HepG2 (cell line): ENCODE data around the gene ADGRD1. TPM values are rescaled to one million over a fixed set of nuclear protein-coding genes. Genes with fewer than 3 reads are reported as not detected.

Experiments used
- ATAC-seq: fragments of 200-7000 bp; cut with Tn5 transposase; 3 replicates; pipeline ENCODE4 v1.9.1; 2020; ENCODE audit warnings: mild to moderate bottlenecking, moderate library complexity
- BruUV-seq: library from RNA; stranded (reverse); fragments of 400-500 nt; replicated peaks from 2 replicates; lab custom pipeline; 2021; lab: Mats Ljungman, UMichigan
- CTCF ChIA-PET: fragments of 300-600 bp; formaldehyde crosslinking; extraction: SDS; loops from one replicate; lab custom pipeline; 2021; ENCODE audit warnings: low total read pairs, inconsistent platforms, low intra/inter-chr PET ratio; lab: Yijun Ruan, JAX
- POLR2A ChIA-PET: fragments of 350-600 bp; sonication (Branson Sonifier 250); formaldehyde crosslinking; loops from one replicate; lab custom pipeline; 2020; ENCODE audit warnings: antibody characterized with exemption, inconsistent platforms; lab: Yijun Ruan, JAX
- DNase-seq: peaks from one replicate; pipeline ENCODE4 v3.0.0-alpha.2; 2015; ENCODE audit warnings: low spot score
- FAIRE-seq: peaks from 3 replicates; lab custom pipeline; 2011; peaks lifted over from hg19 to GRCh38; lab: Jason Lieb, UNC
- H2AFZ ChIP-seq: one replicate; pipeline ENCODE4 v1.6.1; 2011; ENCODE audit warnings: low read length, inconsistent platforms
- H3K27ac ChIP-seq: fragments of 300-600 bp; 3 replicates; pipeline ENCODE4 v1.8.0; 2011; ENCODE audit warnings: mixed run types, mild to moderate bottlenecking, mixed read lengths, low read length, inconsistent platforms; ENCODE audit not compliant: insufficient read depth; ENCODE audit errors: extremely low read length
- H3K27me3 ChIP-seq, 2 experiments: fragments of 200-600 bp in 1 of 2; 2 replicates in 1 of 2; 3 replicates in 1 of 2; pipeline versions ENCODE4 v1.6.0 to v1.8.0; 2011; ENCODE audit warnings: low read length in 2 of 2, mild to moderate bottlenecking in 2 of 2, moderate library complexity in 2 of 2, inconsistent platforms in 1 of 2; ENCODE audit not compliant: insufficient read depth in 2 of 2, control insufficient read depth in 1 of 2
- H3K36me3 ChIP-seq, 2 experiments: fragments of 200-600 bp in 1 of 2; replicated peaks in 1 of 2; 2 replicates in 1 of 2; 3 replicates in 1 of 2; pipeline versions ENCODE4 v1.5.1 to v1.8.0; 2011; ENCODE audit warnings: low read length in 2 of 2, inconsistent platforms in 1 of 2; ENCODE audit not compliant: insufficient read depth in 2 of 2, control insufficient read depth in 1 of 2
- H3K4me1 ChIP-seq: 2 replicates; pipeline ENCODE4 v1.5.1; 2012; ENCODE audit warnings: low read length, inconsistent platforms; ENCODE audit not compliant: insufficient read depth
- H3K4me2 ChIP-seq: 2 replicates; pipeline ENCODE4 v1.6.0; 2011; ENCODE audit warnings: low read depth, low read length, inconsistent platforms
- H3K4me3 ChIP-seq, 3 experiments: fragments of 200-600 bp in 1 of 3; sonication (generic), shearing (Covaris generic) in 1 of 3; replicated peaks in 1 of 3; 2 replicates each; pipeline ENCODE4 v1.5.1; 2011 to 2016; ENCODE audit warnings: low read length in 3 of 3, inconsistent platforms in 2 of 3, low read depth in 2 of 3, mild to moderate bottlenecking in 2 of 3, control low read depth in 1 of 3, mixed read lengths in 1 of 3; ENCODE audit not compliant: insufficient read depth in 1 of 3
- H3K79me2 ChIP-seq: one replicate; pipeline ENCODE4 v1.6.1; 2011; ENCODE audit warnings: low read length, inconsistent platforms; ENCODE audit not compliant: insufficient read depth
- H3K9ac ChIP-seq: 2 replicates; pipeline ENCODE4 v1.6.0; 2011; ENCODE audit warnings: mild to moderate bottlenecking, low read depth, low read length, inconsistent platforms; ENCODE audit not compliant: insufficient read depth
- H3K9me3 ChIP-seq: 2 replicates; pipeline ENCODE4 v1.5.1; 2012; ENCODE audit warnings: mild to moderate bottlenecking, low read length
- H4K20me1 ChIP-seq: 2 replicates; pipeline ENCODE4 v1.6.0; 2011; ENCODE audit warnings: inconsistent platforms, mild to moderate bottlenecking, low read length, moderate library complexity; ENCODE audit not compliant: insufficient read depth
- ARID4A ChIP-seq: sonication (generic); formaldehyde crosslinking; IDR thresholded peaks from 2 replicates; pipeline ENCODE4 v1.5.0; 2020; ENCODE audit warnings: mild to moderate bottlenecking, missing genetic modification reagents, borderline replicate concordance
- ATF7-NPFF ChIP-seq: sonication (generic); formaldehyde crosslinking; IDR thresholded peaks from 2 replicates; pipeline ENCODE4 v1.8.1; 2023; ENCODE audit warnings: mild to moderate bottlenecking, low read depth, missing genetic modification reagents, moderate library complexity
- ETV5 ChIP-seq: IDR thresholded peaks from 2 replicates; pipeline ENCODE4 v1.6.1; 2018; ENCODE audit warnings: missing biosample characterization, missing genetic modification reagents, inconsistent platforms, borderline replicate concordance
- ETV6 ChIP-seq: sonication (generic); formaldehyde crosslinking; conservative IDR thresholded peaks from 2 replicates; pipeline ENCODE4 v1.4.0; 2020; ENCODE audit warnings: missing genetic modification reagents
- JDP2 ChIP-seq: sonication (generic); formaldehyde crosslinking; IDR thresholded peaks from 2 replicates; pipeline ENCODE4 v1.8.1; 2022; ENCODE audit warnings: missing genetic modification reagents, borderline replicate concordance
- MAZ ChIP-seq, 2 experiments: sonication (generic) in 1 of 2; formaldehyde crosslinking in 1 of 2; IDR thresholded peaks; 2 replicates each; pipeline versions ENCODE4 v1.5.0 to v1.6.1; 2012 to 2020; ENCODE audit warnings: low read depth in 2 of 2, mild to moderate bottlenecking in 2 of 2, borderline replicate concordance in 1 of 2, improper control_type of control experiment in 1 of 2, low read length in 1 of 2, missing genetic modification reagents in 1 of 2, moderate library complexity in 1 of 2
- RXRA ChIP-seq: sonication (generic); formaldehyde crosslinking; IDR thresholded peaks from 2 replicates; pipeline ENCODE4 v1.5.1; 2020; ENCODE audit warnings: missing genetic modification reagents
- THYN1 ChIP-seq: sonication (generic); formaldehyde crosslinking; IDR thresholded peaks from 2 replicates; pipeline ENCODE4 v1.8.1; 2023; ENCODE audit warnings: low read depth, mild to moderate bottlenecking, moderate library complexity, missing genetic modification reagents, borderline replicate concordance
- ZNF276 ChIP-seq: sonication (generic); formaldehyde crosslinking; IDR thresholded peaks from 2 replicates; pipeline ENCODE4 v1.4.0; 2020; ENCODE audit warnings: mild to moderate bottlenecking, low read depth, missing genetic modification reagents
- ZXDC ChIP-seq: sonication (generic); formaldehyde crosslinking; IDR thresholded peaks from 2 replicates; pipeline ENCODE4 v1.5.0; 2020; ENCODE audit warnings: mild to moderate bottlenecking, missing genetic modification reagents
- WGBS: methylation state at CpG from one replicate; pipeline ENCODE4 v1.1.6; 2017; ENCODE audit warnings: low lambda C conversion rate; 5-methylcytosine and 5-hydroxymethylcytosine counted together
- in situ Hi-C: cut with HindIII; loops from 2 replicates; pipeline ENCODE4 v1.10.0; 2017; ENCODE audit warnings: low pct_unique_long_range_greater_than_20kb; ENCODE audit not compliant: extremely low pct_ligation_motif_present
- intact Hi-C: fragments of 100-400 bp; cut with micrococcal nuclease; formaldehyde crosslinking; loops from one replicate; pipeline ENCODE4 v1.10.0; 2022; ENCODE audit not compliant: unreplicated experiment
- polyA plus RNA-seq, 8 experiments: library from polyadenylated mRNA; depleted of rRNA in 3 of 8; stranded (reverse) in 7 of 8; unstranded in 1 of 8; fragments of >200 nt; fragmentation: Illumina TruSeq in 4 of 8; extraction: Trizol in 4 of 8; gene quantifications; 2 replicates each; pipeline versions ENCODE4 v1.2.1 to v1.2.3, GENCODE V29; 2011 to 2016; ENCODE audit warnings: low read depth in 4 of 8, missing spikeins in 1 of 8, mixed read lengths in 1 of 8; ENCODE audit not compliant: insufficient read depth in 1 of 8
- total RNA-seq, 5 experiments: library from RNA; depleted of rRNA; stranded (reverse); fragments of >200 nt; fragmentation: Illumina TruSeq; extraction: Trizol; gene quantifications; 2 replicates each; pipeline ENCODE4 v1.2.3, GENCODE V29; 2016; ENCODE audit warnings: low read depth in 1 of 5

ADGRD1 gene
- total and polyA plus RNA-seq, 2 of the 13 experiments (the other 11 are each of a cell fraction or from before 2014, with no cell fraction given), result 0.46 to 12.4 TPM

GRCh38 chr12:131142891-131143657, 189.4 kb downstream of the ADGRD1 start:
- in situ Hi-C loops, result no loop called here
- no peak for FAIRE-seq
- no peaks in the 10 kb centered on the region for H4K20me1 ChIP-seq
- no peaks in the 10 kb centered on the region for H3K79me2 ChIP-seq
- intact Hi-C loops, result no loop called here
- no peaks in the 10 kb centered on the region for H3K36me3 ChIP-seq
- H3K4me2 ChIP-seq, result no peak overlapping the region
- TF ChIP-seq MAZ (IDR thresholded peaks at IDR 0.05; ENCODE audit: borderline replicate concordance, low read depth, low read length), result no peak
- TF ChIP-seq MAZ (CRISPR knock-in tag; IDR thresholded peaks at IDR 0.05; ENCODE audit: low read depth), result no peak
- no peak for TF ChIP-seq ETV6
- no peak for TF ChIP-seq ATF7-NPFF (CRISPR knock-in tag)
- no peak for TF ChIP-seq ARID4A
- TF ChIP-seq ETV5 (CRISPR knock-in tag), result no peak
- TF ChIP-seq THYN1 (CRISPR knock-in tag), result no peak
- TF ChIP-seq ZXDC, result no peak
- no peak for TF ChIP-seq RXRA (CRISPR knock-in tag)
- no peak for TF ChIP-seq ZNF276
- no peak for TF ChIP-seq JDP2 (CRISPR knock-in tag)
- BruUV-seq, result no TSS peak
- ChIA-PET POLR2A (no interaction called here), CTCF (no interaction called here)
- no peak overlapping the region for H3K27ac ChIP-seq
- H3K9me3 ChIP-seq, result no peaks in the 10 kb centered on the region
- no peak overlapping the region for H3K9ac ChIP-seq
- H3K4me3 ChIP-seq, result no peak overlapping the region
- DNase-seq, result no peak
- no peaks in the 10 kb centered on the region for H3K27me3 ChIP-seq
- 53% methylated on average over 17 of the region's 19 CpGs for WGBS
- H3K4me1 ChIP-seq, result no peaks in the 10 kb centered on the region
- no peak for ATAC-seq
- H2AFZ ChIP-seq, result no peak overlapping the region
